Fibroblast of the aortic adventitia (primary cell): ENCODE data around the gene FER1L5. TPM values are rescaled to one million over a fixed set of nuclear protein-coding genes. Genes with fewer than 3 reads are reported as not detected.

Source experiments
- DNase-seq: peaks from one replicate; pipeline ENCODE4 v3.0.0-alpha.2; 2010; ENCODE audit warnings: low read depth
- H3K4me3 ChIP-seq: 2 replicates; pipeline ENCODE4 v1.5.1; 2011; ENCODE audit warnings: low read depth, mild to moderate bottlenecking, control low read depth, low read length, moderate library complexity
- CTCF ChIP-seq: IDR thresholded peaks from 2 replicates; pipeline ENCODE4 v1.5.1; 2011; ENCODE audit warnings: mild to moderate bottlenecking, low read length, control low read depth, inconsistent platforms; ENCODE audit not compliant: insufficient read depth
- total RNA-seq: library from RNA; depleted of rRNA; stranded (reverse); fragments of >200 nt; gene quantifications from 2 replicates; pipeline ENCODE4 v1.2.3, GENCODE V29; 2012; ENCODE audit warnings: low replicate concordance

FER1L5 gene
- total RNA-seq, 1 donor = 0.18 TPM

GRCh38 chr2:96633641-96634040, 8.9 kb upstream of the FER1L5 start:
- DNase-seq = no peak
- no peak for TF ChIP-seq CTCF
- H3K4me3 ChIP-seq = no peak overlapping the region

DNA sequence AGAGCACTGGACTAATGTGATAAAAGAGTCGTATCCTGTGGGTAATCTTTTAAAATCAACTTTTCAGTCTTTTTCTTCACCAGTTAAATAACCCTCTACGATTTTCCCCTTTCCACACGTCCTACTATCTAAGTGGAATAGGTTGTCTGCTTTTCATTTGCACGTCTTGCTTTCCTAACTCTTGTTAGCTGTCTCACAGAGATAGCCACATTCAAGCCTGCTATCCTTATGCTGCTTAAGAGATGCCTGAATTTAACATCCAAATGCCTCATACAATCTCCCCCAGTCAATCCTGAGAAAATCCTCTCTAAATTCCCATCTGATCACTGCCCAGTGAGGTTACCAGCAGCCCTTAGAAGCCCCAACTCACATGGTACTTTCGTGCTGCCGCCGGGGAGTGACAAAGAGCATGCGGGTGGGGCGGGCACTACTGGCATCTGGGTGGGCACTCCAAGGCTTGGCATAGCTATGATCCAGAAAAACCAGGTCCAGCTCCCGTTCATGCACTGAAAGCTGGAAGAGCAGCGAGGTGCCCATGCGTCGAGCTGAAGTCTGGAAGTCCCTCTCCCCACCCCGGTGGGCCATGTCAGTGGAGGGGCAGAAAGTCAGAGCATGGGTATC, 5.9 kb upstream of the FER1L5 start:
- H3K4me3 ChIP-seq = peak overlapping the region; percentile 80
- no peak for TF ChIP-seq CTCF
- DNase-seq = peak; percentile 55

GRCh38 chr2:96637385-96638143, 5.0 kb upstream of the FER1L5 start:
- no peak for TF ChIP-seq CTCF
- H3K4me3 ChIP-seq = peak overlapping the region; percentile 80
- DNase-seq = peak; percentile 92

- H3K4me3 ChIP-seq = peak within 1 kb of the TSS; percentile 80
- DNase-seq = peak; percentile 96
- TF ChIP-seq CTCF = no peak
Observed at GRCh38 chr2:96638144-96639121, 4.1 kb upstream of the FER1L5 start, which contains the start of gene KANSL3. Gene KANSL3 (minus strand): TSS chr2:96638312. CDS start chr2:96637135, 1,177 bp downstream.

GRCh38 chr2:96647681-96648080, 5.1 kb downstream of the FER1L5 start:
- DNase-seq = no peak
- TF ChIP-seq CTCF = no peak
- no peak overlapping the region for H3K4me3 ChIP-seq

GRCh38 chr2:96648306-96648930, 5.9 kb downstream of the FER1L5 start:
- TF ChIP-seq CTCF = no peak
- H3K4me3 ChIP-seq = no peak overlapping the region
- DNase-seq = no peak
